GM19240 (cell line): ENCODE data around the gene MXI1.

Source experiments
- DNase-seq: peaks from one replicate; pipeline ENCODE4 v3.0.0; 2011; ENCODE audit warnings: low spot score; ENCODE audit not compliant: insufficient read length

The MXI1 gene

GRCh38 chr10:110274072-110274627, 66.7 kb downstream of the MXI1 start:
- DNase-seq, result no peak

DNA sequence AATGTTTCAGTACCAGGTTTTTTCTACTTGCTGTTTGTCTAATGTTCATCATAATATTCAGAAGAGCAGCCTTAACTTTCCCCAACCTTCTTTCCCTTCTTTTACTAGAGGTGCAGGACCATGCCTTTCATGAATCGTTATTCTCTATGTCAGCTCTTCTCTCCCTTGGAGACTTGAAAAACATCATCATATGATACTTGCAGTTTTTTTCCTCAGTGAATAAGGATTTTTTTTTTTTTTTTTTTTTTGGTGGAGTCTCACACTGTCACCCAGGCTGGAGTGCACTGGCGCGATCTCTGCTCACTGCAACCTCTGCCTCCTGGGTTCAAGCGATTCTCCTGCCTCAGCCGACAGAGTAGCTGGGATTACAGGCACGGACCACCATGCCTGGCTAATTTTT, 67.2 kb downstream of the MXI1 start:
- DNase-seq, result no peak

- DNase-seq, result no peak
These were observed 67.8 kb downstream of the MXI1 start for GRCh38 chr10:110275128-110275729.

GRCh38 chr10:110276603-110277002, 69.2 kb downstream of the MXI1 start:
- no peak for DNase-seq

- DNase-seq, result no peak
These were observed 70.2 kb downstream of the MXI1 start for GRCh38 chr10:110277591-110277990.

GRCh38 chr10:110278562-110279406, 71.4 kb downstream of the MXI1 start:
- no peak for DNase-seq

GRCh38 chr10:110279407-110279986, 72.1 kb downstream of the MXI1 start:
- no peak for DNase-seq

DNA sequence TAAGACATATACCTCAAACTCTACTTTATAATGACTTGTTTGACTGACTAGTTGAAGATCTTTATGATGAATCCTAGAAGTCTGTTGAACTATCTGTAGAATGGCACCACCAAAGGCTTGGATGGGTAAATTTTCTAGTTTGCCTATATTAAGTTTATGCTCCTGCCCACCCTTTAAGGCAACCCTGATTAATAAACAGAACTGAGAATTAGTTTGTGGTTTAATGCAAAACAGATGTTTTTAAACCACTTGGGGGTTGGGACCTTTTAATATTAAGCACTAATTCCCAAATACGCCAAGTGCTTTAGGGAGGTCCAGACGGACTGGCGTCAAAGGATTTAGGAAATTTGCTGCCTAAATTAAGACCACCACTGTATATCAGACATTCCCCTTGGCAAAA, 76.9 kb downstream of the MXI1 start:
- no peak for DNase-seq

DNA sequence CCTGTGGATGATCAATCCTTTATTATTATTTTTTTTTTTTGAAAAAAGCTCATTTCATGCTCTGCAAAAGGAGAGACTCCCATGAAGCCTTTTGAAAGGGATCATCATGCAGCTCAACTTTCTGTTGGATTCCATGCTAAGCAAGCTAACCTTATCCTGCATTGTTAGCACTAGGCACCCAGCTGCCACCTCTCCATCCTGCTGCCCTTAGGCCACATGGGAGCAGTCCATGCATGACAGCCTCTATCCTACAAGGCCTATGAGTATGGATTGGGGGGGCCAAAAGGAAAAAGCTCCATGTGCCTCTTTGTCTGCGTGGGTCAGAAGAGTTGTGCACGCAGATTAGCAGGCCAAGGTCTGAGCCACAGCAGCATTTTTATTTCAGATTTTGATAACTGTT, 78.1 kb downstream of the MXI1 start:
- no peak for DNase-seq

- no peak for DNase-seq
These were observed 79.4 kb downstream of the MXI1 start for GRCh38 chr10:110286841-110287240.

GRCh38 chr10:110296966-110297365, 89.6 kb downstream of the MXI1 start:
- no peak for DNase-seq

GRCh38 chr10:110300486-110300986, 93.1 kb downstream of the MXI1 start:
- no peak for DNase-seq

DNA sequence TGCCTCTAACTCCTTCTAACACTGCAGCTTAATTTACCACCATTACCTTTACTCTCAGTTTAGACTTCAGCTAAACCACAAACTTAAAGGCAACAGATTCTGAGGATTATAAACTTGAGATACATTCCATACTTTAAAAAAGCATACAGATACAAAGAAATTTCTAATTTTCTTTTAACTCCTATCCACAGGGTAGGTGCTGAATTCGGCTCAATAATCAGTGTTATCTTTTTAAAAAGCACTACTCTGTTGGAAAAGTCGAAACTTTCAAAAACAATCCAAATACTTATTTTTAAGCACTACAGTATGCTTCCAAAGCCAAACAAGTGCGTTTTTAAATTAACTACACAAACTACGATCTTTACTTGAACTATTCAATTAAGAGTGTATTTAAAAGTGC, 96.3 kb downstream of the MXI1 start:
- DNase-seq, result no peak

DNA sequence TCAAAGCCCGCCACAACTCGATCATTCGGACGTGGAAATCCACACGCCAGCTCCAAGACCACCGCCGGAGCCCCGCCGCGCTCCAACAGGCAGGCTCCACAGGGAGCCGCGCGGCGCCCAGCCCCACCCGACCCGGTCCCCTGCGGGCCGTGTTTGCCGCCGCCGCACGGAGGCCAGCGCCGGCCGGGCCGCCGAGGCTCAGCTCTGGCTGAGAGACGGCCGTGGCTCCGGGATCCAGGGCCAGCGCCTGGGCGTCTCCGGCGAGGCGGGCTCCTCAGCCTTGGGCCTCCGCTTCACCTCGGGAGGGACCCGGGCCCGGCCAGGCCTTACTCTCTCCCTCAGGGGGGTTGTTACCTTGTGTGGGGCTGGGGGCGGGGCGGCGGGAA, 97.0 kb downstream of the MXI1 start:
- DNase-seq, result no peak

DNA sequence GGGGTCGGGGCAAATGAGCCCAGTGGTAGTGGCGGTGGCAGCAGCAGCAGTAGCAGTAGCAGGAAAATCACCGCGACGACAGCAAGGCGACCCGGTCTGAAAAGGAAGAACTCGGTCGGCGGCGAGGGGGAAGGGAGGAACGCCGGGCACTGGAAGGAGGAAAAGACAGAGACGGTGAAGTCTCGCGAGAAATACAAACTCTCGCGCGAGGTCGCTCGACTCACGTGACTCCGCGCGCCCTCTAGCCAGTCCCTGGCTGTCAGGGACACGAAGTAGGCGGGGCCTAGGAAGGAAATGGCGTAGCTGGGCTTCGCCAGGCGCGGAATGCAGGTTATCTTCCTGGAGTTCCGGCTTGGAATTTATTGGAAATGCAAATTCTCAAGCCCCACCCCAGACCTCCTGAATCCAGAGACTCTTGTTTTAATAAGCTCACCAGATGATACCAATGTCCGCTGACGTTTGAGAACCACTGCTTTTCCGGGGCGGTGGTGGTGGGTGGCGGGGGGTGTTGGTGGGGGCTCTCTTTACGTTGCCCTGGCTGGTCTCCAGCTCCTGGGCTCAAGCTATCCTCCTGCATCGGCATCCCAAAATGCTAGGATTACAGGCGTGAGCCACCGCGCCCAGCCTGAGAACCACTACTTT, 97.5 kb downstream of the MXI1 start, which contains the start of gene SMNDC1:
SMNDC1 (minus strand) TSS at position 141 of the 642 bp plus-strand sequence. CDS start 1,333 bp downstream, outside the sequence.
- DNase-seq, result peak; percentile 89

DNA sequence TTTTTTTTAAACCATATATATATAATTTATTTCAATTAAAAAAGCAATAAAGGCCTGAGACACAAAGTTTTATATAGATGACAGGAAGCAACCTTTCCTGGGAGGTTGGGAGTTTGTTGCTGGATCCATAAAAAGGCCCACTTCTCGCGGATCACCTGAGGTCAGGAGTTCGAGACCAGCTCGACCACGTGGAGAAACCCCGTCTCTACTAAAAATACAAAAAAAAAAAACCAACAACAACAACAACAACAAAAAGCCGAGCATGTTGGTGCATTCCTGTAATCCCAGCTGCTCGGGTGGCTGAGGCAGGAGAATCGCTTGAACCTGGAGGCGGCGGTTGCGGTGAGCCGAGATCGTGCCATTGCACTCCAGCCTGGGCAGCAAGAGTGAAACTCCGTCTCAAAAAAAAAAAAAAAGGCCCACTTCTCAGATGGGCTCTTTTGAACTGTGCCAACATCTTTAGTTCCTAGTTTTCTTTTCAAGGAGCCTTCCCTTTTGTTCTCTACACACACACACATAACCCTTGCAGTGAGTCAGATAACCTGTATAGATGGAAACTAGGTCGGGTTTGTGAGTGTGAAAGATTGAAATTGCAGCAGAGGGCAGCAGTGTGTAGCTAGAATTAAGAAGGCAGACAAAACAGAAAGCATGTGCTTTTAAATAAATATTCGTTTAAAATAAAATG, 98.5 kb downstream of the MXI1 start:
- DNase-seq, result no peak

DNA sequence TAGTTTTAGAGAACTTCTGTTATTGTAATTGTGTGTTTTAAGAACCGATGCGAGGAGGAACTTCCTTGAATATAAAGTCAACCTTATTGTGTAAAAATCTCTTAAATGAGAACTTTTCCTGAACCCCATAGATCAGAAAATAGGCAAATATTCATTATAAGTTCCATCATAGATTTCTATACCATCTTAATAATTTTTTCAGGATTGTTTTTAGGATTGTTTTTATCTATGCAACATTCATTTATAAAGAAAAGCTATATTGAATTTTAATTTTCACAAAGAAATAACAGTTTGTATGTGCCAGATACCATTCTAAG, 99.0 kb downstream of the MXI1 start:
- DNase-seq, result no peak

DNA sequence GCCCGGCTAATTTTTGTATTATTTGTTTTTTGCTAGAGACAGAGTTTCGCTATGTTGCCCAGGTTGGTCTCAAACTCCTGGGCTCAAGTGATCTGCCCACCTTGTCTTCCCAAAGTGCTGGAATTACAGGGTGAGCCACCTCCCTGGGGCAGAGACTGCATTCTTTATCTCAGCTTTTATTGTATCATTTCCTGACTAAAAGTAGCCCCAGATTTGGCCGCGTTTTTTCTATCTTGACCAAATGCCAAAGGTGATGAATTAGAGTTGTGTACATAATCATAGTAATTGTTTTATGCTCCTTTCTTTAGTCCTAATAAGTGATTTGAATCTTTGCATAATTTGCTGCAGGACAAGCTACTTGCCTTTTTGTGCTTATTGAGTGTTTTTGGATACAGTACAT, 100.4 kb downstream of the MXI1 start:
- no peak for DNase-seq

DNA sequence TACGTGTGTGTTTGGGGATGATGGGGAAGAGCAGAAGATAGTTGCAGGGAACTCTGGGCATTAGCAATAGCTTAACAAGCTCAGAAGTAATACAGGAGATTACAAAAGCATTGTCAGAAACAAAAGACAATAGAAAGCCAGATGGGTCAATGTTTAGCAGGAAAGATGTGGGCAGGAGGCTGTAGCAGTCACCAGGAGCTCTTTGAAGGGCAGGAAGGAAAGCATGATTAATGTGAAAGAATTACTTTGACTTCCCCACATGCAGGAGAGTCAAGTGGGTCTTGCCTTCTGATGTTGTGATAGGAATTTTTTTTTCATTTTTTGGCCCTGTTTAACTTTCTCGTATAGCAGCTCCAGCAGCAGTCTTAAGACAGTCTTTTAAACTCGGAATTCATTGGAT, 103.3 kb downstream of the MXI1 start:
- no peak for DNase-seq

GRCh38 chr10:110311357-110311949, 104.0 kb downstream of the MXI1 start:
- DNase-seq, result no peak

GRCh38 chr10:110312206-110312605, 104.8 kb downstream of the MXI1 start:
- DNase-seq, result no peak
